AG09319 (cell line): Measurements from ENCODE around the gene FANCD2OS.
"Not testable (repeated sequence)": the region's sequence is repeated elsewhere in the genome, so short reads cannot be mapped to it uniquely, and the experiment has no call there.

Experiments used
- DNase-seq: peaks from one replicate; pipeline ENCODE4 v3.0.0-alpha.2; 2010; ENCODE audit warnings: low read depth; ENCODE audit errors: extremely low read depth
- CTCF ChIP-seq: IDR thresholded peaks from 2 replicates; pipeline ENCODE4 v1.5.1; 2011; ENCODE audit warnings: low read depth, mild to moderate bottlenecking, inconsistent platforms, low read length, moderate library complexity

Gene FANCD2OS

GRCh38 chr3:10145685-10146084, 37.6 kb upstream of the FANCD2OS start:
- DNase-seq, result no peak
- no peak for TF ChIP-seq CTCF

GRCh38 chr3:10142707-10143560, 34.9 kb upstream of the FANCD2OS start:
- no peak for DNase-seq
- TF ChIP-seq CTCF, result no peak

GRCh38 chr3:10140996-10141546, 33.0 kb upstream of the FANCD2OS start:
- DNase-seq, result no peak
- no peak for TF ChIP-seq CTCF

GRCh38 chr3:10137178-10137577, 29.1 kb upstream of the FANCD2OS start:
- no peak for TF ChIP-seq CTCF
- no peak for DNase-seq

GRCh38 chr3:10136426-10137005, 28.5 kb upstream of the FANCD2OS start:
- TF ChIP-seq CTCF, result no peak
- DNase-seq, result no peak

GRCh38 chr3:10135872-10136271, 27.8 kb upstream of the FANCD2OS start:
- not testable (repeated sequence) for DNase-seq

- no peak for TF ChIP-seq CTCF
- no peak for DNase-seq
Observed at GRCh38 chr3:10122724-10123123, 14.7 kb upstream of the FANCD2OS start.
